Stimulated activated naive CD8-positive, alpha-beta T cell treated with anti-CD3 and anti-CD28 coated beads, Interleukin-15, amount 100 ng/mL, for 72 hours (primary cell): Measurements from ENCODE around the gene P2RY12.

Experiments used
- ATAC-seq: fragments of 150-1000 bp; cut with Tn5 transposase; 2 replicates; pipeline ENCODE4 v1.10.0; 2021; ENCODE audit warnings: mild to moderate bottlenecking, moderate library complexity
- DNase-seq, 2 donors: peaks; one replicate each; pipeline ENCODE4 v3.0.0; 2021 to 2022
- H3K27ac Mint-ChIP-seq, 2 donors: one replicate each; pipeline ENCODE4 v1.8.0; 2022; ENCODE audit warnings: mild to moderate bottlenecking in 2 of 2, mixed read lengths in 2 of 2, moderate library complexity in 2 of 2
- H3K27me3 Mint-ChIP-seq: one replicate; pipeline ENCODE4 v1.8.0; 2022; ENCODE audit warnings: mixed read lengths
- H3K4me1 Mint-ChIP-seq: one replicate; pipeline ENCODE4 v1.8.0; 2022; ENCODE audit warnings: mild to moderate bottlenecking, mixed read lengths
- H3K4me3 Mint-ChIP-seq, 2 donors: one replicate each; pipeline ENCODE4 v1.8.0; 2022; ENCODE audit warnings: mild to moderate bottlenecking in 2 of 2, mixed read lengths in 2 of 2, moderate library complexity in 1 of 2
- H3K9me3 Mint-ChIP-seq, 2 donors: one replicate each; pipeline ENCODE4 v1.8.0; 2022; ENCODE audit warnings: mixed read lengths in 2 of 2

P2RY12 gene

GRCh38 chr3:151309566-151309965 is 75.0 kb downstream of the P2RY12 start:
- no peak for ATAC-seq
- Mint-ChIP-seq H3K27ac (no peak overlapping the region), H3K9me3 (no peaks in the 10 kb centered on the region), H3K27me3 (no peaks in the 10 kb centered on the region), H3K4me1 (peaks cover 31% of the 10 kb centered on the region), H3K4me3 (no peak overlapping the region)
- no peak for DNase-seq

- ATAC-seq (peak; percentile 19), DNase-seq (no peak)
- Mint-ChIP-seq H3K4me3 (no peak overlapping the region), H3K9me3 (no peaks in the 10 kb centered on the region), H3K4me1 (peaks cover 37% of the 10 kb centered on the region), H3K27me3 (peaks cover 9% of the 10 kb centered on the region), H3K27ac (peak overlapping the region in 1 of 2 donors; percentile 1)
These were observed 76.7 kb downstream of the P2RY12 start for GRCh38 chr3:151307583-151308488.

- H3K9me3 Mint-ChIP-seq, result no peaks in the 10 kb centered on the region
- peaks cover 13% of the 10 kb centered on the region for H3K27me3 Mint-ChIP-seq
- H3K4me3 Mint-ChIP-seq, result no peak overlapping the region
- H3K4me1 Mint-ChIP-seq, result peaks cover 37% of the 10 kb centered on the region
- ATAC-seq (no peak), DNase-seq (no peak)
- H3K27ac Mint-ChIP-seq, result peak overlapping the region in 1 of 2 donors; percentile 6
These were observed 77.4 kb downstream of the P2RY12 start for GRCh38 chr3:151307131-151307530.

GRCh38 chr3:151306168-151306810 is 78.3 kb downstream of the P2RY12 start:
- H3K27ac Mint-ChIP-seq, result peak overlapping the region in 1 of 2 donors; percentile 8
- peaks cover 46% of the 10 kb centered on the region for H3K4me1 Mint-ChIP-seq
- peak overlapping the region; percentile 53 to 73 for H3K4me3 Mint-ChIP-seq
- H3K9me3 Mint-ChIP-seq, result no peaks in the 10 kb centered on the region
- ATAC-seq, result peak; percentile 37
- H3K27me3 Mint-ChIP-seq, result peaks cover 13% of the 10 kb centered on the region
- DNase-seq, result no peak

GRCh38 chr3:151305775-151306151 is 78.8 kb downstream of the P2RY12 start:
- H3K9me3 Mint-ChIP-seq, result no peaks in the 10 kb centered on the region
- no peak for DNase-seq
- H3K4me1 Mint-ChIP-seq, result peaks cover 47% of the 10 kb centered on the region
- peak overlapping the region; percentile 53 to 73 for H3K4me3 Mint-ChIP-seq
- no peak overlapping the region for H3K27ac Mint-ChIP-seq
- ATAC-seq, result no peak
- H3K27me3 Mint-ChIP-seq, result peaks cover 13% of the 10 kb centered on the region

- no peak overlapping the region for H3K27ac Mint-ChIP-seq
- no peaks in the 10 kb centered on the region for H3K9me3 Mint-ChIP-seq
- peaks cover 47% of the 10 kb centered on the region for H3K4me1 Mint-ChIP-seq
- ATAC-seq (peak; percentile 88), DNase-seq (peak in 1 of 2 donors; percentile 25)
- peak overlapping the region; percentile 36 to 53 for H3K4me3 Mint-ChIP-seq
- H3K27me3 Mint-ChIP-seq, result peaks cover 15% of the 10 kb centered on the region
These were observed 79.3 kb downstream of the P2RY12 start for GRCh38 chr3:151305060-151305774.

GRCh38 chr3:151303751-151304150 is 80.8 kb downstream of the P2RY12 start:
- Mint-ChIP-seq H3K4me1 (peaks cover 47% of the 10 kb centered on the region), H3K27ac (no peak overlapping the region), H3K27me3 (peaks cover 24% of the 10 kb centered on the region), H3K9me3 (no peaks in the 10 kb centered on the region), H3K4me3 (peak overlapping the region in 1 of 2 donors; percentile 25)
- DNase-seq (no peak), ATAC-seq (no peak)

GRCh38 chr3:151301787-151302186 is 82.8 kb downstream of the P2RY12 start:
- Mint-ChIP-seq H3K4me1 (peaks cover 37% of the 10 kb centered on the region), H3K27me3 (peaks cover 29% of the 10 kb centered on the region), H3K4me3 (no peak overlapping the region), H3K9me3 (no peaks in the 10 kb centered on the region), H3K27ac (no peak overlapping the region)
- DNase-seq (no peak), ATAC-seq (peak; percentile 49)

- ATAC-seq, result no peak
- no peak for DNase-seq
- Mint-ChIP-seq H3K27me3 (peaks cover 37% of the 10 kb centered on the region), H3K4me3 (no peak overlapping the region), H3K4me1 (peaks cover 24% of the 10 kb centered on the region), H3K9me3 (no peaks in the 10 kb centered on the region), H3K27ac (no peak overlapping the region)
These were observed 84.0 kb downstream of the P2RY12 start for GRCh38 chr3:151300539-151300938.

- Mint-ChIP-seq H3K9me3 (no peaks in the 10 kb centered on the region), H3K27ac (no peak overlapping the region), H3K4me3 (no peak overlapping the region), H3K27me3 (peaks cover 37% of the 10 kb centered on the region), H3K4me1 (peaks cover 15% of the 10 kb centered on the region)
- DNase-seq, result no peak
- no peak for ATAC-seq
These were observed 85.5 kb downstream of the P2RY12 start for GRCh38 chr3:151299006-151299405.

GRCh38 chr3:151297429-151297828 is 87.1 kb downstream of the P2RY12 start:
- ATAC-seq, result no peak
- Mint-ChIP-seq H3K4me3 (no peak overlapping the region), H3K27me3 (peaks cover 24% of the 10 kb centered on the region), H3K9me3 (no peaks in the 10 kb centered on the region), H3K4me1 (peaks cover 10% of the 10 kb centered on the region), H3K27ac (no peak overlapping the region)
- DNase-seq, result no peak

- Mint-ChIP-seq H3K27me3 (peaks cover 24% of the 10 kb centered on the region), H3K9me3 (no peaks in the 10 kb centered on the region), H3K27ac (no peak overlapping the region), H3K4me3 (no peak overlapping the region), H3K4me1 (peaks cover 1% of the 10 kb centered on the region)
- DNase-seq, result no peak
- ATAC-seq, result no peak
These were observed 88.3 kb downstream of the P2RY12 start for GRCh38 chr3:151296226-151296625.

GRCh38 chr3:151293127-151293526 is 91.4 kb downstream of the P2RY12 start:
- Mint-ChIP-seq H3K4me3 (no peak overlapping the region), H3K27me3 (peaks cover 12% of the 10 kb centered on the region), H3K4me1 (no peaks in the 10 kb centered on the region), H3K27ac (no peak overlapping the region), H3K9me3 (no peaks in the 10 kb centered on the region)
- ATAC-seq, result no peak
- no peak for DNase-seq

- DNase-seq (no peak), ATAC-seq (no peak)
- Mint-ChIP-seq H3K4me1 (no peaks in the 10 kb centered on the region), H3K9me3 (no peaks in the 10 kb centered on the region), H3K27ac (no peak overlapping the region), H3K4me3 (no peak overlapping the region), H3K27me3 (no peaks in the 10 kb centered on the region)
These were observed 93.9 kb downstream of the P2RY12 start for GRCh38 chr3:151290673-151291072.

GRCh38 chr3:151289445-151289844 is 95.1 kb downstream of the P2RY12 start:
- Mint-ChIP-seq H3K27me3 (no peaks in the 10 kb centered on the region), H3K4me1 (peaks cover under 1% of the 10 kb centered on the region), H3K4me3 (no peak overlapping the region), H3K9me3 (no peaks in the 10 kb centered on the region), H3K27ac (no peak overlapping the region)
- ATAC-seq (no peak), DNase-seq (no peak)
